Central memory CD8-positive, alpha-beta T cell (primary cell): ENCODE results near the gene CHKA.

Experiments used
- ATAC-seq: fragments of 150-1000 bp; cut with Tn5 transposase; replicated peaks from 2 replicates; pipeline ENCODE4 v1.10.0; 2022; ENCODE audit warnings: mild to moderate bottlenecking, moderate FRiP score, moderate number of reproducible peaks; ENCODE audit not compliant: poor library complexity, severe bottlenecking; ENCODE audit errors: extremely low read depth
- DNase-seq, 2 donors: peaks; one replicate each; pipeline ENCODE4 v3.0.0; 2021; ENCODE audit warnings: low spot score in 2 of 2
- H3K27ac Mint-ChIP-seq: one replicate; pipeline ENCODE4 v1.8.0; 2022; ENCODE audit warnings: low read depth, mild to moderate bottlenecking, moderate library complexity, mixed read lengths
- H3K27me3 Mint-ChIP-seq: one replicate; pipeline ENCODE4 v1.8.0; 2022; ENCODE audit warnings: mixed read lengths
- H3K36me3 Mint-ChIP-seq: one replicate; pipeline ENCODE4 v1.8.0; 2022; ENCODE audit warnings: mild to moderate bottlenecking, moderate library complexity, mixed read lengths; ENCODE audit not compliant: insufficient read depth
- H3K4me1 Mint-ChIP-seq: one replicate; pipeline ENCODE4 v1.8.0; 2022; ENCODE audit warnings: mixed read lengths
- H3K4me3 Mint-ChIP-seq: one replicate; pipeline ENCODE4 v1.8.0; 2022; ENCODE audit warnings: mild to moderate bottlenecking, moderate library complexity, mixed read lengths
- H3K9me3 Mint-ChIP-seq: one replicate; pipeline ENCODE4 v1.8.0; 2022; ENCODE audit warnings: mixed read lengths

The CHKA gene

DNA sequence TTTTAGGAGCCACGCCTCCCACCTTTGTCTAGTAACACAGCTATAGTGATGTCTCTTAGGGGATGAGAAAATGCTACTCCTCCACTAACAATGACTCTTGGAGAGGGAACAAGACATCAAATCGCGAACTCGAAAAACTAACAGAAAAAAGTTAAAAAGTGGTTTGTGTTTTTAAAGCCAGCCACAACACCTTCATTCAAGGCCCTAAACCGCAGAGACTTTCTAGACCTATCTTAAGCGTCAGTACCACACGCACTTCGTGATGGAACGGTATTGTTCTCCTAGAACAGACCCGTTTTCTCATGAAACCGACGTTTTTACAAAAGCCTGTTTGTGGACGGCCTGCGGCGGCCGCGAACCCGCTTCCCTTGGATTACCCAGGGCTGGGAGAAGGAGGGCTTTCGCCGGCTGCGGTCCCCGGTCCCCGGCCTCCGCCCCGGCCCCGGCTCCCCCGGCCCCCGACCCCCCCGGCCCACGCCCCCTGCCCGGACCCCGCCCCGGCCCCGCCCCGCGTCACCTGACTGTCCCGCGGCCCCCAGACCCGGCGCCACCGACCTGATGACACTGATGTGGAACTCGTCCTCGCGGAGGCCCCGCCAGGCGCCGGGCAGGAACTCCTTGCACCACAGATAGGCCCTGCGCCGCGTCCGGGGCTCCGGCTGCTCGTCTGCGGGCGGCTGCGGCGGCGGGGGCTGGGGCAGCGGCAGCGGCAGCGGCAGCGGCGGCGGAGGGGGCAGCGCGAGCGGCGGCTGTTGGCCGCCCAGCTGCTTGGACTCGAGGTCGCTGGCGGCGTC is 718 bp downstream of the CHKA start:
- ATAC-seq = peak; percentile 48
- H3K9me3 Mint-ChIP-seq = no peaks in the 10 kb centered on the region

DNA sequence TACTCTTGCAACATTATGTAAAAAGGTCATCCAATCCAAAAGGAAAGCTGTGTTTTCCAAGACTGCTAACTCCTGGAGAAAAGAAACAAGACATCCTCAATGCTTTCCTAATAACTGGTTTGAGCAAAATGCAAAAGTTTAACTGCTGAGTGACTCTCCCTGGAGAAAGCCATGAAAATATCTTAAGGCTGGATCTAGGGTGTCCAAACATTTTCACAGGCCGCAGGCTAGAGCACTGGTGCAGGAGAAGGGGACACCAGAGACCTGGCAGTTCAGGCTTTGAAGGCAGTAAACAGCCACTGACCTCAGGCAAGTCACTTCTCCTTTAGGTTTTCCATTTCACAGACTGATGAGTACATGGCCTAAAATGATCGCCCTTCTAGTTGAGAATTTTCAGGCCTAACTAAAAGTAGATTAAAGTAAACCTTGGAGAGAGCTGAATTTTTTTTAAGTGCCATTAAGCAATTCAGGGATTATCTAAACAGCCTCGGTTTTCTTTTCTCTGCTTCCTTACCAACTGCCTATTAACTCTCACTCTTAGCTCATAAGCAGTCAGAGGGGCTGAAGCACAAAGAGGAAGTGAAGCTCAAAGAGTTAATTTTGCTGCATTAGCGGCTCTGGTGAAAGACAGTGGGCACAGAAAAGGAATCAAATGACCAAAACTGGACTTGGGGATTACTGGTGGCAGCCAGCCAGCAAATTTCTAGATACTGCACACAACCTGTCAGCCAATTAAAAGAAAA is 2.3 kb downstream of the CHKA start:
- Mint-ChIP-seq H3K9me3 (no peaks in the 10 kb centered on the region), H3K27ac (no peak overlapping the region), H3K27me3 (no peaks in the 10 kb centered on the region), H3K4me1 (peaks cover 5% of the 10 kb centered on the region), H3K36me3 (peaks cover 3% of the 10 kb centered on the region), H3K4me3 (no peak overlapping the region)
- ATAC-seq (no peak), DNase-seq (no peak)

More for the DNA sequence above, 718 bp downstream of the CHKA start:
- peak overlapping the region; percentile 74 for H3K27ac Mint-ChIP-seq
- H3K4me1 Mint-ChIP-seq = peaks cover 5% of the 10 kb centered on the region
- peak in 1 of 2 donors; percentile 17 for DNase-seq
- peak overlapping the region; percentile 77 for H3K4me3 Mint-ChIP-seq
- H3K27me3 Mint-ChIP-seq = no peaks in the 10 kb centered on the region
- H3K36me3 Mint-ChIP-seq = peaks cover 1% of the 10 kb centered on the region

DNA sequence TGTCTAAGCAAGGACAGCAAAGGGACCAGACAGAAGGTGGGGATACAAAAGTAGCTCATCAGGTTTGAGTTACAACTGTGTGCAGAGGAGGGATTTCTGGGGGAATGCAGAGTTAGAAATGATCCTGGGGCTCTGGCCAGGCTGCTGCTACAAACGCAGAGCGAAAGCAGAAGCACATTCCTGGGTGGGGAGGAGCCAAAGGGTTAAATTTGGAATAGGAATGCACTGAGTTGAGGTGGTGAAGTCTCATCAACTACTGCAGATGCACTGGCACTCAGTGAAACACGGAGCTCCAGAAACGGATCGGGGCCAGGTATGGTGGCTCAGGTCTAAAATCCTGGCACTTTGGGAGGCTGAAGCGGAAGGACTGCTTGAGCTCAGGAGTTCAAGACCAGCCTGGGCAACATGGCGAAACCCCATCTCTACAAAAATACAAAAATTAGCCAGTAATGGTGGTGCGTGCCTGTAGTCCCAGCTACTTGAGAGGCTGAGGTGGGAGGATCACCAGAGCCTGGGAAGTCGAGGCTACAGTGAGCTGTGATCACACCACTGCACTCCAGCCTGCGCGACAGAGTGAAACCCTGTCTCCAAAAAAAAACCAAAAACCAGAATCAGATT is 3.2 kb downstream of the CHKA start:
- Mint-ChIP-seq H3K4me1 (peaks cover 5% of the 10 kb centered on the region), H3K9me3 (no peaks in the 10 kb centered on the region), H3K27ac (no peak overlapping the region), H3K36me3 (peaks cover 3% of the 10 kb centered on the region), H3K4me3 (no peak overlapping the region), H3K27me3 (no peaks in the 10 kb centered on the region)
- ATAC-seq = no peak
- DNase-seq = no peak

DNA sequence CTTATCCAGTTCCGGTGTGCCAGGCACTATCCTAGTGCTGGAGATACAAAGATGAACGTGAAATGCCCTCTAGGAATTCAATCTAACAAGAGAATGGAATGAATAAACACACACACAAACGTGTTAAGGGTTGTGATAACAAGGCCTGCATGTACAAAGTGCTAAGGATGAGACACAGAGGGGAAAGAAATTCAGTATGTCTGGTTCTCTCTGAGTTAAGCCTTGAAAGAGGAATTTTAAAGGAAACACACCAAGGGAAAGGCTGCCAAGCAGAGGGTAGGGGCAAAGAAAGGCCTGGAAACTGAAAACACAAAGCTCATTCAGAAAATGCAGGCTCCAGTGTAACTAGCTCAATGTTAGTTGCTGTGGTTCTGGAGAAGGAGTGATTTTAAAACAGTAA is 4.2 kb downstream of the CHKA start:
- no peak for DNase-seq
- Mint-ChIP-seq H3K27me3 (no peaks in the 10 kb centered on the region), H3K9me3 (no peaks in the 10 kb centered on the region), H3K36me3 (peaks cover 3% of the 10 kb centered on the region), H3K4me1 (peaks cover 5% of the 10 kb centered on the region), H3K4me3 (no peak overlapping the region), H3K27ac (no peak overlapping the region)
- no peak for ATAC-seq

DNA sequence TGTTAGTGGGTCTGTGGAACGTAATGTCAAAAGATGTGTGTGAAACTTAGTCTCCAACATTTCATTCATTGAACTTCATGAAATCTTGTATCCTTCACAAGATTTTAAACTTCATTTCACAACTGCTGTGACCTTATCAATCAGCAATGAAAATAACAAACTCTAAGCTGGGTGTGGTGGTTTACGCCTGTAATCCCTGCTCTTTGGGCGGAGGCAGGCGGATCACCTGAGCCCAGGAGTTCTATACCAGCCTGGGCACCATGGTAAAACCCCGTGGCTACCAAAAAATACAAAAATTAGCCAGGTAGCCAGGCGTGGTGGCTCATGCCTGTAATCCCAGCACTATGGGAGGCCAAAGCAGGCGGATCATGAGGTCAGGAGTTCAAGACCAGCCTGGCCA is 5.1 kb downstream of the CHKA start:
- ATAC-seq (no peak), DNase-seq (no peak)
- Mint-ChIP-seq H3K4me1 (peaks cover 5% of the 10 kb centered on the region), H3K27me3 (no peaks in the 10 kb centered on the region), H3K27ac (no peak overlapping the region), H3K4me3 (no peak overlapping the region), H3K36me3 (peaks cover 3% of the 10 kb centered on the region), H3K9me3 (no peaks in the 10 kb centered on the region)

DNA sequence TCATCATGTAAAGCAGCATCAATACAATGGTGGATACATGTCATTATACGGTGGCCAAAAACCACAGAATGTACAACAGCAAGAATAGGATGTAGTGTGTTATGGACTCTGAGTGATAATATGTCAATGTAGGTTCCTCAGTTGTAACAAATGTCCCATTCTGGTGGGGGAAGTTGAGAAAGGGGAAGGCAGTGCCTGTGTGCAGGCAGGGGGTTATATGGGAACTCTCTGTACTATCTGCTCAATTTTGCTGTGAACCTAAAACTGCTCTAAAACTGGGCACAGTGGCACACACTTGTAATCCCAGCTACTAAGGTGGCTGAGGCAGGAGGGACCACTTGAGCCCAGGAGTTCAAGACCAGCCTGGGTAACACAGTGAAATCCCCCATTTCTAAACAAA is 5.9 kb downstream of the CHKA start:
- Mint-ChIP-seq H3K9me3 (no peaks in the 10 kb centered on the region), H3K27ac (no peak overlapping the region), H3K27me3 (no peaks in the 10 kb centered on the region), H3K4me3 (no peak overlapping the region), H3K36me3 (peaks cover 2% of the 10 kb centered on the region), H3K4me1 (peaks cover 3% of the 10 kb centered on the region)
- no peak for ATAC-seq
- DNase-seq = no peak

DNA sequence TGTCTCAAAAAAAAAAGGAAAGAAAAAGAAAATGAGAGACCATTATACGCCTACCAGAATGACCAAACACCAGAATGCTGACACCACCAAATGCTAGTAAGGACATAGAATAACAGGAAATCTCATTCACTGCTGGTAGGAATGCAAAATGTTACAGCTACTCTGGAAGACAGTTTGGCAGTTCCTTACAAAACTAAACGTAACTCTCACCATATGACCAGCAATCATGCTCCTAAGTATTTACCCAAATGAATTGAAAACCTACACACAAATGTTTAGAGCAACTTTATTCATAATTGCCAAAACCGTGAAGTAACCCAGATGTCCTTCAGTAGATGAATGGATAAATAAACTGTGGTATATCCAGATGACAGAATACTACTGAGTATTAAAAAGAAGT is 7.2 kb downstream of the CHKA start:
- H3K9me3 Mint-ChIP-seq = no peaks in the 10 kb centered on the region
- DNase-seq = no peak
- no peak overlapping the region for H3K27ac Mint-ChIP-seq

DNA sequence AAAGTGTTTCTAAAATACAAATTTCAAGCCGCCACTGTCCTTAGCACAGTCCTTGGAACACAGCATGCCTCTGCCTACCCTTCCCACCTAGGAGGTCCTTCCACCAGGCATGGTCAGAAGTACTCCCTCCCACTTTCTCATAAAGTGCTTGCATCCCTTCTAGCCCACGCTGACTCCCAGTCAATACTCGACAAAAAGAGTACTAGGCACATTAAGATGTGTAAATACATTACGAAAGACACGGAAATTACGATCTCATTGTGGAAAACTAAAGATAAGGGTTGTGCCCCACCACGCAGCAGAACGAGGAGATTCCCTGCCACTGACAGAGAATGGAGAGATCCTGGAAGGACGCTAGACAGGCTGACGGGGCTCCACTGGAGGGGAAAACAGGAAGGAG is 13.5 kb downstream of the CHKA start:
- Mint-ChIP-seq H3K4me1 (no peaks in the 10 kb centered on the region), H3K27ac (no peak overlapping the region), H3K27me3 (no peaks in the 10 kb centered on the region), H3K36me3 (no peaks in the 10 kb centered on the region), H3K4me3 (no peak overlapping the region), H3K9me3 (no peaks in the 10 kb centered on the region)
- ATAC-seq (no peak), DNase-seq (no peak)

More for the DNA sequence above, 7.2 kb downstream of the CHKA start:
- Mint-ChIP-seq H3K36me3 (peaks cover 2% of the 10 kb centered on the region), H3K4me3 (no peak overlapping the region), H3K27me3 (no peaks in the 10 kb centered on the region), H3K4me1 (no peaks in the 10 kb centered on the region)
- ATAC-seq = no peak

DNA sequence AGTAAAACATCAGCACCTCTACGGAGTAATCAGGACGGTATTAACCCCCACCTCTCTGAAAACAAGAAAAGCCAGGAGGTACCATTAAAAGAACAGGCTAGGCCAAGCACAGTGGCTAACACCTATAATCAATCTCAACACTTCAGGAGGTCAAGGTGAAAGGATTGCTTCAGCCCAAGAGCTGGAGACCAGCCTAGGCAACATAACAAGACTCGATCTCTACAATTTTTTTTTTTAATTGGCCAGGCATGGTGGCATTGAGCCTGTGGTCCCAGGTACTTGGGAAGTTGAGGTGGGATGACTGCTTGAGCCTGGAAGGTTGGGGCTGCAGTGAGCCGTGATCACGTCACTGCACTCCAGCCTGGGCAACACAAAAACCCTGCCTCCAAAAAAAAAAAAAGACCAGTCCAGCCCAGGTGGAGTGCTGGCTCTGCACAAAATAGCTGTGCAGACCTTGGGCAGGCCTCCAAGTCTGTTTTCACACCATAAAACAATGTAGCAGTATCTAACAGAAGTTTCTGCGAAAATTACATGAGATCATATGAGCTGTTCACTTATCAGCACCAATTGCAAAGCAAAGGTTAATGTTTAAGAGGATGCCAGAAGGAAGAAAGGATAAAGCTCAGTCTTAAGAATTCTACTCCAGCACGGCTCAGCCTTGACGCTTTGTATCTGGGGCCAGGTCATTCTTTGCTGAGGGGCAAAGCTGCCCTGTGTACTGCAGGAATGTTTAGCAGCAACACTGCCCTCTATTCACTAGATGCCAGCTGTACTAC is 14.8 kb downstream of the CHKA start:
- Mint-ChIP-seq H3K27ac (no peak overlapping the region), H3K36me3 (no peaks in the 10 kb centered on the region), H3K27me3 (no peaks in the 10 kb centered on the region), H3K4me3 (no peak overlapping the region), H3K4me1 (no peaks in the 10 kb centered on the region), H3K9me3 (no peaks in the 10 kb centered on the region)
- DNase-seq (no peak), ATAC-seq (no peak)

DNA sequence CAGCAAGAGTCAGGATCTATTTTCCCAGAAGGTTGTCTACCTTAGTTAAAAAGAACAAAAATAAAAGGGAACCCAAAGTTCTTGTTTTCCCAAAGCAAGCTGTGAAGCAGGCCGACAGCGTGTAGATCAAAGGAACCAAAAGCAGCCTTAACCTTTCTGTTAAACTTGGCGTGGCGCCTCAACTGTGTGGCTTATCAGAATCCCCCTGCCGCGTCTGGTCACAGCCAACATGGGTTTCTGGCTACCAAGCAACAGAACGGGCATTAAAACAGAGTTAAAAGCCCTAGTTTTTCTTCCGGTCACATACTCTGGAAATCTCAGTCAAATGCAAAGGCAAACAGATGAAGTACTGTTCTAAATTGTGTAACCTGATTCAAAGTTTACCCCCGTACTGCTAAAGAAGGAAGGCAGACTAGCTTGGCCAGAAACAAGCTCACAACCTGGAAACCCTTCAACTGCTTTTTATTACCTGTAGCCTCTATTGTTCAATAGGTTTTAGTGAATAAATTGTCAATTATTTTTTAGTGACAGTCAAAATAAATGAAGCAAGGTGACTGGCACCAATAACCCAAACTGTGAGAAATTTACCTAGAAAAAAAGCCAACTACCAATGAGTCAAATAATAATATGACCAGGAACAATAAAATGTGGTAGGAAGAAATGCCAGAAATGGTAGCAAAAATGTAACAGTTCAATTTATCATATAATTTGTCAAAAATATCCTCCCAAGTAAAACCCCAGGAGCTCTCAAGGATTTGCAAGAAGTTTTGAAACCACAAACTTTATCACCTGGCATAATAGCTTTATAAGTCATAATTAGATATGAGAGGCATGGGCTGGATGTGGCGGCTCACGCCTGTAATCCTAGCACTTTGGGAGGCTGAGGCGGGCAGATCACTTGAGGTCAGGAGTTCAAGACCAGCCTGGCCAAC is 21.4 kb downstream of the CHKA start:
- H3K4me1 Mint-ChIP-seq = no peaks in the 10 kb centered on the region
- H3K36me3 Mint-ChIP-seq = no peaks in the 10 kb centered on the region
- ATAC-seq (no peak), DNase-seq (no peak)
- H3K27me3 Mint-ChIP-seq = no peaks in the 10 kb centered on the region
- H3K4me3 Mint-ChIP-seq = no peak overlapping the region
- H3K9me3 Mint-ChIP-seq = no peaks in the 10 kb centered on the region
- H3K27ac Mint-ChIP-seq = no peak overlapping the region

DNA sequence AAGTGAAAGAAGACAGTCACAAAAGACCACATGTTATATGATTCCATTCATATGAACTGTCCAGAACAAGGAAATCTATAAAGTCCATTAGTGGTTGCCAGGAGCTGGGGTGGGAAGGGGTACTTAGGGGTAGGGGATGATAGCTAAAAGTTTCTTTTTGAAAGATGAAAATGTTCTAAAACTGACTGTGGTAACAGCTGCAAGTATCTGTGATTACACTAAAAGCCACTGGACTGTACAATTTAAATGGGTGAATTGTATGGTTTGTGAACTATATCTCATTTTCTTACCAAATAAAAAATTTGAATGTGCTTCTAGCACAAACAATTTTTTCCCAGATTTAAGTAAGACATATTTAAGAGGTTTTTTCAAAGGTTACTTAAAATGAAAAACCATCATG is 22.1 kb downstream of the CHKA start:
- H3K27ac Mint-ChIP-seq = no peak overlapping the region
- H3K9me3 Mint-ChIP-seq = no peaks in the 10 kb centered on the region
- H3K4me1 Mint-ChIP-seq = no peaks in the 10 kb centered on the region
- no peak for ATAC-seq
- no peak for DNase-seq
- H3K36me3 Mint-ChIP-seq = no peaks in the 10 kb centered on the region
- H3K27me3 Mint-ChIP-seq = no peaks in the 10 kb centered on the region
- H3K4me3 Mint-ChIP-seq = no peak overlapping the region
